HK-2 (cell line): ENCODE measurements around the gene MYG1.
"Not testable (repeated sequence)": the region's sequence is repeated elsewhere in the genome, so short reads cannot be mapped to it uniquely, and the experiment has no call there.

Experiments
- DNase-seq: peaks from one replicate; pipeline ENCODE4 v3.0.0-alpha.2; 2018; ENCODE audit not compliant: unreplicated experiment

Gene MYG1

GRCh38 chr12:53328043-53328435 is 28.5 kb downstream of the MYG1 start:
- DNase-seq, result no peak

GRCh38 chr12:53330671-53331070 is 31.2 kb downstream of the MYG1 start:
- DNase-seq, result no peak

GRCh38 chr12:53332339-53332738 is 32.8 kb downstream of the MYG1 start:
- DNase-seq, result not testable (repeated sequence)

GRCh38 chr12:53332744-53333143 is 33.2 kb downstream of the MYG1 start:
- DNase-seq, result no peak

GRCh38 chr12:53333289-53333688 is 33.8 kb downstream of the MYG1 start:
- DNase-seq, result no peak

GRCh38 chr12:53333845-53334244 is 34.4 kb downstream of the MYG1 start:
- no peak for DNase-seq

GRCh38 chr12:53334822-53335221 is 35.3 kb downstream of the MYG1 start:
- DNase-seq, result no peak

- DNase-seq, result no peak
These were observed 36.7 kb downstream of the MYG1 start, which contains the start of gene SP7 for GRCh38 chr12:53336181-53336681. Gene SP7 (minus strand): TSS chr12:53336354. CDS start chr12:53335646, 708 bp downstream.

GRCh38 chr12:53338017-53338416 is 38.5 kb downstream of the MYG1 start:
- no peak for DNase-seq

- DNase-seq, result no peak
These were observed 39.4 kb downstream of the MYG1 start for GRCh38 chr12:53338916-53339315.

- no peak for DNase-seq
These were observed 40.9 kb downstream of the MYG1 start for GRCh38 chr12:53340398-53340797.

GRCh38 chr12:53343449-53343848 is 44.0 kb downstream of the MYG1 start:
- no peak for DNase-seq

- no peak for DNase-seq
These were observed 44.5 kb downstream of the MYG1 start for GRCh38 chr12:53343969-53344368.

- no peak for DNase-seq
These were observed 45.0 kb downstream of the MYG1 start for GRCh38 chr12:53344487-53344823.

GRCh38 chr12:53344824-53345485 is 45.5 kb downstream of the MYG1 start:
- DNase-seq, result peak; percentile 58

GRCh38 chr12:53345486-53346188 is 46.1 kb downstream of the MYG1 start:
- DNase-seq, result no peak

GRCh38 chr12:53346491-53346890 is 47.0 kb downstream of the MYG1 start:
- no peak for DNase-seq

- DNase-seq, result no peak
These were observed 48.4 kb downstream of the MYG1 start for GRCh38 chr12:53347905-53348304.

- peak; percentile 83 for DNase-seq
These were observed 53.1 kb downstream of the MYG1 start for GRCh38 chr12:53352331-53353256.

GRCh38 chr12:53353257-53353655 is 53.8 kb downstream of the MYG1 start:
- DNase-seq, result no peak

- no peak for DNase-seq
These were observed 55.6 kb downstream of the MYG1 start for GRCh38 chr12:53355121-53355520.
